Fibroblast of pulmonary artery (primary cell): Measurements from ENCODE around the gene TMEM52.
A peak's percentile ranks its signal among the peaks of the same experiment; 100 is the strongest.
"Not testable (repeated sequence)": the region's sequence is repeated elsewhere in the genome, so short reads cannot be mapped to it uniquely, and the experiment has no call there.

Source experiments
- DNase-seq: peaks from one replicate; pipeline ENCODE4 v3.0.0-alpha.2; 2010; ENCODE audit warnings: low read depth
- H3K4me3 ChIP-seq: replicated peaks from 2 replicates; pipeline ENCODE4 v1.5.1; 2011; ENCODE audit warnings: low read depth, mild to moderate bottlenecking, control low read depth, low read length, moderate library complexity
- TF ChIP-seq, protein P1 (sequence below): IDR thresholded peaks from 2 replicates; pipeline ENCODE4 v1.5.1; 2011; ENCODE audit warnings: mild to moderate bottlenecking, control low read depth, low read length, inconsistent platforms; ENCODE audit errors: missing control alignments

TMEM52 gene

DNA sequence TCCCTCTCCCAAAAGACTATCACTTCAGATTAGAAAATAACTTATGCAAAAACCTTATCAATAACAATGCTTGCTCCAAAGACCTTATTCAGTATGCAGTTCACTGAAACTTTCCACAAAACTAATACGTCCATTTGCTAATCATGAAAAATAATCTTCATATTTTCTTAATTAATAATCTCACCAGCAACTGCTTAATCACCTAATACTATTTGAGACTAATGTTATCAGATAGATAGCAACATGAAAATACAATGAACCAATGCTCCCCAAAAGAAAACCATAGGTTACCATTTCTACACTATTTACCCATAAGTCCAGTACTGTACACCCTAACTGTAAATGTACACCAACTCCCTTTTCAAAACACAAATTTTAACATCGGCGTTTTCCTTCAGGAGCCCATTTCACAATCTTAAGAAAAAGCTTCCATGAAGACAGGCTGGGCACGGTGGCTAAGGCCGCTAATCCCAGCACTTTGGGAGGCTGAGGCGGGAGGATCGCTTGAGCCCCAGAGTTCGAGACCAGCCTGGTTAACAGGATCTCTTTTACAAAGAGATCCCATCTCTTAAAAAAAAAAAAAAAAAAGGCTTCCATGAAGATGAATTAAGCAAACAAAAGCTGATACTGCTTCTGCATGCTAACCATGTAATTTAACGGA is 29.9 kb downstream of the TMEM52 start:
- peak overlapping the region; percentile 83 for H3K4me3 ChIP-seq
- TF ChIP-seq, protein P1, sequence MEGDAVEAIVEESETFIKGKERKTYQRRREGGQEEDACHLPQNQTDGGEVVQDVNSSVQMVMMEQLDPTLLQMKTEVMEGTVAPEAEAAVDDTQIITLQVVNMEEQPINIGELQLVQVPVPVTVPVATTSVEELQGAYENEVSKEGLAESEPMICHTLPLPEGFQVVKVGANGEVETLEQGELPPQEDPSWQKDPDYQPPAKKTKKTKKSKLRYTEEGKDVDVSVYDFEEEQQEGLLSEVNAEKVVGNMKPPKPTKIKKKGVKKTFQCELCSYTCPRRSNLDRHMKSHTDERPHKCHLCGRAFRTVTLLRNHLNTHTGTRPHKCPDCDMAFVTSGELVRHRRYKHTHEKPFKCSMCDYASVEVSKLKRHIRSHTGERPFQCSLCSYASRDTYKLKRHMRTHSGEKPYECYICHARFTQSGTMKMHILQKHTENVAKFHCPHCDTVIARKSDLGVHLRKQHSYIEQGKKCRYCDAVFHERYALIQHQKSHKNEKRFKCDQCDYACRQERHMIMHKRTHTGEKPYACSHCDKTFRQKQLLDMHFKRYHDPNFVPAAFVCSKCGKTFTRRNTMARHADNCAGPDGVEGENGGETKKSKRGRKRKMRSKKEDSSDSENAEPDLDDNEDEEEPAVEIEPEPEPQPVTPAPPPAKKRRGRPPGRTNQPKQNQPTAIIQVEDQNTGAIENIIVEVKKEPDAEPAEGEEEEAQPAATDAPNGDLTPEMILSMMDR, result no peak
- peak; percentile 38 for DNase-seq

DNA sequence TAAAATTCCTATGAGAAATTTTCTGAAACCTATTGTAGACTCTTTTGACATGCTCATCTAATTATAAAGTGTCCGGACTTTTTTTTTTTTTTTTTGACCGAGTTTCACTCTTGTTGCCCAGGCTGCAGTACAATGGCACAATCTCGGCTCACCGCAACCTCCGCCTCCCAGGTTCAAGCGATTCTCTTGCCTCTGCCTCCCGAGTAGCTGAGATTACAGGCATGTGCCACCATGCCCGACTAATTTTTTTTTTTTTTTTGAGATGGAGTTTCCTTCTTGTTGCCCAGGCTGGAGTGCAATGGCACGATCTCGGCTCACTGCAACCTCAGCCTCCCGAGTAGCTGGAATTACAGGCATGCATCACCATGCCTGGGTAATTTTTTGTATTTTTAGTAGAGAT is 35.2 kb downstream of the TMEM52 start:
- H3K4me3 ChIP-seq, DNase-seq: not testable (repeated sequence)

DNA sequence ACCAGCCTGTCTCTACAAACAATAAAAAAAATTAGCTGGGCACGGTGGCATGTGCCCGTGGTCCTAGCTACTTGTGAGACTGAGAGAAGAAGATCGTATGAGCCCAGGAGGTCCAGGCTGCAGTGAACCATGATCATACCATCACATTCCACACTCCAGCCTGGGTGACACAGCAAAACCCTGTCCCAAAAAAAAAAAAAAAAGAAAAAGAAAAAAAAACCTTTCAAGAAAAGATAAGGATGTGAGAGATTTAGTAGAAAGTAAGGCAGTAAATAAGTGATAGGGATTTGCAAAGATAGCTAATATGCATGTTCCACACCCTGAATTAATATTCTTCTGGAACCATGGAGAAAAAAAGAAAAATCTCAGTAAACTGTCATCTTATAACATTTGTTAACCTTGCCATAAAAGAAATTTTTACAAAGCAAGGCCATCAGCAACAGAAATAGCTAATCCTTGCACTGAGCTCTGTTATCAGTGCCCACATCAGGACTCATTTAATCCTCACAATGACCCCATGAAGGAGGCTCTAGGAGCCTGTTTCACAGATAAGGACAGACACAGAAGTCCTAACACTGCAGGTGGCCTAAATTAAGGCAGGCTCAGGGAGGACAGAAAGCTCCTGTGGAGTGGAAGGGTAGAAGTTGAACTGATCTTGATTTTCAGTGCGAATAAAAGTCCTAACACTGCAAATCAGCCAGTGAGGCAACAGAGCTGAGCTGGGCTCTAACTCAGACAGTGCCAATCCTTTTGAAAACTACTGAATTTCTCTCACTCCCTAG is 35.8 kb downstream of the TMEM52 start:
- TF ChIP-seq, protein P1, result no peak
- DNase-seq, result no peak
- H3K4me3 ChIP-seq, result no peak overlapping the region

DNA sequence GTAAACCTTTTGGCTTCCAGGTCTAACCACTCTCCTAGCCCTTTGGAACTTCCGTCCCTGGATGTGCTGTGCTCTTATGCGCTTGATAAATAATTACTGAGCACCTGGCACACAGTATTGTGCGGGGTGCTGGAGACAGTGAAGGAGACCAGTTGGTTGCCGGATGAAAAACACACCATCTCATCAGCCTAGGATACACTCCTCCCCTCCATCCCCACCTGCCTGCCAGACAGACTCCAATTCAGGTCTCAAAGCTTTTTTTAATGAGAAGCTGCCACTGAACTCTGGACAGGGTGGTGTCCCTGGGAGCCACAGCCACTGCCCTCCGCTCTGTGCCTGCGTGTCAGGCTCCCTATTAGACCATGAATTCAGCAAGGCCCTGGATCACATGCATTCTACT is 37.4 kb downstream of the TMEM52 start:
- no peak overlapping the region for H3K4me3 ChIP-seq
- no peak for DNase-seq
- TF ChIP-seq, protein P1, result no peak

DNA sequence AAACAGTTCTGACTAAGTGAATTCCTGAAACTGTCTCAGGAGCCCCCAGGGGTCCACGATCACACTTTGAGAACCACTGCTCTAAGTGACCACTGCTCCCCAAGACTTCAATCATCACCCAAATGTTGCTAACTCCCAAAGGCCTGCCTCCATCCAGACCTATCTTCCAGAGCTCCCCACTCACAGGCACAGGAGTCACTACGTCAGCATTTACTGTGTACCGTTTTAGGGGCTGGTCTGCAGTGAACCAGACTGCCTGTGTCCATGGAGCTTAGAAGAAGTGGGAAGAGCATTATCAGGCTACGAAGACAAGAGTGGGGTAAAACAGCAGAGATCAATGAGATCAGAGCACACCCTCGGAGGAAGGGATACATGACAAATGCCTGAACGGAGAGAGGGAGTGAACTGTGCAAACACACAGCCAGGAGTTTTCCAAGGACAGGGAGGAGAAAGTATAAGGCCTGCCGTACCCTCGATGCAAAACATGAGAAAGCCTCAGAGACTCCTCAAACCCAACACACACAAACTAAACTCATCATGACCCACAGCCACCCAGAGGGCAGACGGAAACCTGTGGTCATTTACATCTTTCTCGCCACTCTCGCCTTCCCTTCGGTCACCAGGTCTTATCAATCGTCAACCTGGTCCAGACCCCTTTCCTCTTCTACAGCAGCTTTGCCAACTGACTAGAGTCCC is 38.3 kb downstream of the TMEM52 start:
- DNase-seq, result no peak
- TF ChIP-seq, protein P1, result no peak
- H3K4me3 ChIP-seq, result no peak overlapping the region

DNA sequence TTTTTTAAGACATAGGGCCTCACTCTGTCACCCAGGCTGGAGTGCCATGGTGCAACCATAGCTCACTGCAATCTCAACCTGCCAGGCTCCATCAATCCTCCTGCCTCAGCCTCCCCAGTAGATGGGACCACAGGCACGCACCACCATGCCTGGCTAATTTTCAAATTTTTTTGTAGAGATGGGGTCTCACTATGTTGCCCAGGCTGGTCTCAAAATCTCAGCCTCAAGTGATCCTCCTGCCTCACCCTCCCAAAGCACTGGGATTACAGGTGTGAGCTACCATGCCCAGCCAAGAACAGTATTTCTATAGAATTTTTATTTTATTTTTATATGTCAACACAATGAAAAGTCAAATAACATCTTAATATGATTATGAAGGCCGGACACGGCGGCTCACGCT is 39.1 kb downstream of the TMEM52 start:
- no peak for DNase-seq
- no peak overlapping the region for H3K4me3 ChIP-seq
- TF ChIP-seq, protein P1, result no peak

DNA sequence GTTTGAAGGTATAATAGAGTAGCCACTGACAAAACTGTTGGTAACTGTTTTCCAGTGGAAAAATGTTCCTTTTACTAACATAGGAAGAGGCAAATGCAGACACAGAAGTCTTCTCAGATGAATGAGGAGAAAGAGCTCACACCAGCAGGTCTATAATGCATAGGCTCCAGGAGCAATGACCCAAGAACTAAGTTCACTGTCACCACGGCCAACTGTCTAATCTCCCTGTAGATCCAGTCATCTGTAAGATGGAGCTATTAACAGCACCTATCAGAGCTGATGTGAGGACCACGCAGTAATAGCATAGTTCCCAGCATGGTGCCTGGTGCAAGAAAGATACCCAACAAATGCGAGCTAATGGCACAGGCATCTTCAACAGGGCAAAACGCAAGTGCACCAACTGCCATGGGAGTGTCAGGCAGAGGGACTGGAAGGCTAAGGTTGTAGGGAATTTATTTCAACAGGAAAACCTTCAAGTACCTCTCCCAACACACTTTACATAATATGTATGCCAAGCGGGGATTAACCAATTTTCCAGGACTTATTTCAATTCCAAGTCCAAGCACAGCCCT is 41.1 kb downstream of the TMEM52 start:
- TF ChIP-seq, protein P1, result no peak
- H3K4me3 ChIP-seq, result no peak overlapping the region
- no peak for DNase-seq
